ENCODE data around the gene P4HA3. TPM values are rescaled to one million over a fixed set of nuclear protein-coding genes. Genes with fewer than 3 reads are reported as not detected.

P4HA3 gene
- total RNA-seq, 1 donor from 2014 or later = 0.56 TPM

- intact Hi-C loops (cut with DNase I) = no loop called here
- ATAC-seq (no peak), DNase-seq (no peak)
- Histone ChIP-seq H3K27ac (no peak overlapping the region), H3K4me1 (peaks cover 17% of the 10 kb centered on the region), H3K9me3 (no peaks in the 10 kb centered on the region), H3K36me3 (no peaks in the 10 kb centered on the region), H3K27me3 (ENCODE audit: low read depth) (no peaks in the 10 kb centered on the region), H3K4me3 (no peak overlapping the region)
- no peak for TF ChIP-seq CTCF (IDR thresholded peaks at IDR 0.05)
These were observed 18.8 kb upstream of the P4HA3 start for GRCh38 chr11:74330075-74330858.

- Histone ChIP-seq H3K27me3 (ENCODE audit: low read depth) (no peaks in the 10 kb centered on the region), H3K9me3 (no peaks in the 10 kb centered on the region), H3K4me1 (peaks cover 31% of the 10 kb centered on the region), H3K4me3 (no peak overlapping the region), H3K36me3 (no peaks in the 10 kb centered on the region), H3K27ac (no peak overlapping the region)
- no peak for TF ChIP-seq CTCF (IDR thresholded peaks at IDR 0.05)
- intact Hi-C loops (cut with DNase I) = no loop called here
- no peak for DNase-seq
- ATAC-seq = no peak
These were observed 15.6 kb upstream of the P4HA3 start for GRCh38 chr11:74327076-74327475.

GRCh38 chr11:74326665-74327064, 15.2 kb upstream of the P4HA3 start:
- no peak overlapping the region for H3K27ac ChIP-seq
- no peak for ATAC-seq
- intact Hi-C loops (cut with DNase I) = no loop called here

GRCh38 chr11:74325649-74326645, 14.5 kb upstream of the P4HA3 start:
- H3K9me3 ChIP-seq = no peaks in the 10 kb centered on the region
- no peak overlapping the region for H3K27ac ChIP-seq
- TF ChIP-seq CTCF (IDR thresholded peaks at IDR 0.05) = no peak
- DNase-seq (peak; percentile 74), ATAC-seq (peak; percentile 72 to 85)
- no peak overlapping the region for H3K4me3 ChIP-seq
- intact Hi-C loops (cut with DNase I) = no loop called here
- H3K27me3 ChIP-seq (ENCODE audit: low read depth) = no peaks in the 10 kb centered on the region
- H3K4me1 ChIP-seq = peaks cover 41% of the 10 kb centered on the region
- H3K36me3 ChIP-seq = no peaks in the 10 kb centered on the region

More at GRCh38 chr11:74326665-74327064, 15.2 kb upstream of the P4HA3 start:
- no peak for DNase-seq
- Histone ChIP-seq H3K4me1 (peaks cover 35% of the 10 kb centered on the region), H3K4me3 (no peak overlapping the region), H3K27me3 (ENCODE audit: low read depth) (no peaks in the 10 kb centered on the region), H3K36me3 (no peaks in the 10 kb centered on the region), H3K9me3 (no peaks in the 10 kb centered on the region)
- no peak for TF ChIP-seq CTCF (IDR thresholded peaks at IDR 0.05)

- Histone ChIP-seq H3K9me3 (no peaks in the 10 kb centered on the region), H3K27ac (no peak overlapping the region), H3K4me3 (no peak overlapping the region), H3K36me3 (no peaks in the 10 kb centered on the region), H3K4me1 (peaks cover 41% of the 10 kb centered on the region), H3K27me3 (ENCODE audit: low read depth) (no peaks in the 10 kb centered on the region)
- ATAC-seq (peak; percentile 8 to 48), DNase-seq (no peak)
- TF ChIP-seq CTCF (IDR thresholded peaks at IDR 0.05) = no peak
- intact Hi-C loops (cut with DNase I) = no loop called here
These were observed 11.2 kb upstream of the P4HA3 start for GRCh38 chr11:74322667-74323066.

All from lower lobe of right lung (tissue), 2 donors.